ENCODE results near the gene CD8B2. TPM values are rescaled to one million over a fixed set of nuclear protein-coding genes. Genes with fewer than 3 reads are reported as not detected.
A peak's percentile ranks its signal among the peaks of the same experiment; 100 is the strongest.
"Not testable (repeated sequence)": the region's sequence is repeated elsewhere in the genome, so short reads cannot be mapped to it uniquely, and the experiment has no call there.

CD8B2 gene
- total RNA-seq, 6 experiments from 2014 or later: not detected

- DNase-seq; H3K36me3 ChIP-seq; H3K4me3 ChIP-seq; H3K9me3 ChIP-seq; H3K27me3 ChIP-seq; intact Hi-C loops (cut with DNase I); H3K4me1 ChIP-seq; H3K27ac ChIP-seq: not testable (repeated sequence)
- WGBS (ENCODE audit: insufficient coverage, low coverage, low lambda C conversion rate, missing lambda C conversion rate): 36% methylated on average over 4 of the region's 16 CpGs
- ATAC-seq: peak; percentile 50 to 74 (median 52)
Observed at GRCh38 chr2:106511476-106511901, 24.3 kb downstream of the CD8B2 start.

GRCh38 chr2:106511934-106512333 is 24.8 kb downstream of the CD8B2 start:
- H3K27me3 ChIP-seq; H3K9me3 ChIP-seq; H3K4me1 ChIP-seq; ATAC-seq; H3K27ac ChIP-seq; H3K36me3 ChIP-seq; DNase-seq; intact Hi-C loops (cut with DNase I); H3K4me3 ChIP-seq: not testable (repeated sequence)
- 82% methylated on average over 4 of the region's 7 CpGs for WGBS (ENCODE audit: insufficient coverage, low coverage, low lambda C conversion rate, missing lambda C conversion rate)

GRCh38 chr2:106513391-106513790 is 26.2 kb downstream of the CD8B2 start:
- H3K27ac ChIP-seq; H3K9me3 ChIP-seq; DNase-seq; H3K4me3 ChIP-seq; intact Hi-C loops (cut with DNase I); H3K27me3 ChIP-seq; H3K36me3 ChIP-seq; H3K4me1 ChIP-seq: not testable (repeated sequence)
- WGBS (ENCODE audit: insufficient coverage, low coverage, low lambda C conversion rate, missing lambda C conversion rate): no CpG with 5 or more reads among the region's 5 CpGs
- ATAC-seq: peak in 1 of 4 donors; percentile 34

- H3K4me3 ChIP-seq; H3K27me3 ChIP-seq; H3K9me3 ChIP-seq; H3K36me3 ChIP-seq; intact Hi-C loops (cut with DNase I); H3K4me1 ChIP-seq; ATAC-seq; DNase-seq; H3K27ac ChIP-seq: not testable (repeated sequence)
- WGBS (ENCODE audit: insufficient coverage, low coverage, low lambda C conversion rate, missing lambda C conversion rate): 89% methylated on average over 3 of the region's 3 CpGs
Observed at GRCh38 chr2:106514827-106515226, 27.7 kb downstream of the CD8B2 start.

- ATAC-seq: no peak
- Histone ChIP-seq H3K9me3 (no peaks in the 10 kb centered on the region), H3K27me3 (no peaks in the 10 kb centered on the region), H3K36me3 (no peaks in the 10 kb centered on the region), H3K27ac (no peak overlapping the region), H3K4me1 (no peaks in the 10 kb centered on the region), H3K4me3 (no peak overlapping the region)
- no peak for TF ChIP-seq POLR2A (IDR thresholded peaks at IDR 0.05)
- no peak for TF ChIP-seq CTCF (IDR thresholded peaks at IDR 0.05)
- DNase-seq: no peak
- WGBS (ENCODE audit: insufficient coverage, low coverage, low lambda C conversion rate, missing lambda C conversion rate): 60% methylated on average over 4 of the region's 4 CpGs
- intact Hi-C loops (cut with DNase I): no loop called here
Observed at GRCh38 chr2:106516436-106516835, 29.3 kb downstream of the CD8B2 start.

GRCh38 chr2:106516864-106517263 is 29.7 kb downstream of the CD8B2 start:
- DNase-seq: no peak

More at GRCh38 chr2:106516864-106517263, 29.7 kb downstream of the CD8B2 start:
- no peak overlapping the region for H3K27ac ChIP-seq
- H3K36me3 ChIP-seq: no peaks in the 10 kb centered on the region
- no peak for ATAC-seq
- no peak overlapping the region for H3K4me3 ChIP-seq
- H3K4me1 ChIP-seq: no peaks in the 10 kb centered on the region
- intact Hi-C loops (cut with DNase I): no loop called here
- no peaks in the 10 kb centered on the region for H3K27me3 ChIP-seq
- H3K9me3 ChIP-seq: no peaks in the 10 kb centered on the region
- no peak for TF ChIP-seq POLR2A (IDR thresholded peaks at IDR 0.05)
- no peak for TF ChIP-seq CTCF (IDR thresholded peaks at IDR 0.05)
- WGBS (ENCODE audit: insufficient coverage, low coverage, low lambda C conversion rate, missing lambda C conversion rate): 78% methylated on average over 1 of the region's 1 CpG
